ENCODE measurements around the gene USP21.

The USP21 gene

DNA sequence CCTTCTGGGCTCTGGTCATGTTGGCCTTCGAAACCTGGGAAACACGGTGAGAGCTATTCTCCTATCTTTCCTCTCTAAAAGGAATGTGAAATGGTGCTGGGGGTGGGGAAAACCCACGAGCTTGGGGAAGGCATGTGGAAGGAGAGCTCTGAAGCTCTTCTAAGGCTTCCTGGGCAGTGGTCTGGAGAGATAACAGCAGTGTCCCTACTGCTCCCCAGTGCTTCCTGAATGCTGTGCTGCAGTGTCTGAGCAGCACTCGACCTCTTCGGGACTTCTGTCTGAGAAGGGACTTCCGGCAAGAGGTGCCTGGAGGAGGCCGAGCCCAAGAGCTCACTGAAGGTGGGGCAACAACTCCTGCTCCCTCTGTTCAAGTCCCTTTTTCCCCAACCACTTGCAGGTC lies 2.8 kb downstream of the USP21 start:
- TF ChIP-seq, protein P1, sequence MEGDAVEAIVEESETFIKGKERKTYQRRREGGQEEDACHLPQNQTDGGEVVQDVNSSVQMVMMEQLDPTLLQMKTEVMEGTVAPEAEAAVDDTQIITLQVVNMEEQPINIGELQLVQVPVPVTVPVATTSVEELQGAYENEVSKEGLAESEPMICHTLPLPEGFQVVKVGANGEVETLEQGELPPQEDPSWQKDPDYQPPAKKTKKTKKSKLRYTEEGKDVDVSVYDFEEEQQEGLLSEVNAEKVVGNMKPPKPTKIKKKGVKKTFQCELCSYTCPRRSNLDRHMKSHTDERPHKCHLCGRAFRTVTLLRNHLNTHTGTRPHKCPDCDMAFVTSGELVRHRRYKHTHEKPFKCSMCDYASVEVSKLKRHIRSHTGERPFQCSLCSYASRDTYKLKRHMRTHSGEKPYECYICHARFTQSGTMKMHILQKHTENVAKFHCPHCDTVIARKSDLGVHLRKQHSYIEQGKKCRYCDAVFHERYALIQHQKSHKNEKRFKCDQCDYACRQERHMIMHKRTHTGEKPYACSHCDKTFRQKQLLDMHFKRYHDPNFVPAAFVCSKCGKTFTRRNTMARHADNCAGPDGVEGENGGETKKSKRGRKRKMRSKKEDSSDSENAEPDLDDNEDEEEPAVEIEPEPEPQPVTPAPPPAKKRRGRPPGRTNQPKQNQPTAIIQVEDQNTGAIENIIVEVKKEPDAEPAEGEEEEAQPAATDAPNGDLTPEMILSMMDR (IDR thresholded peaks at IDR 0.05): no peak
- peaks cover 31 to 38% of the 10 kb centered on the region in 2 experiments for H3K4me1 ChIP-seq (ENCODE audit: control insufficient read depth in 1 of 2, insufficient read depth in 1 of 2, low read depth in 1 of 2, low read length in 1 of 2)
- peaks cover 13% of the 10 kb centered on the region for H3K36me3 ChIP-seq
- H3K9me3 ChIP-seq: no peaks in the 10 kb centered on the region
- no peak overlapping the region for H3K27ac ChIP-seq
- no peak overlapping the region for H3K4me3 ChIP-seq (ENCODE audit: low read depth in 1 of 2, low read length in 1 of 2)
- H3K27me3 ChIP-seq: no peaks in the 10 kb centered on the region

DNA sequence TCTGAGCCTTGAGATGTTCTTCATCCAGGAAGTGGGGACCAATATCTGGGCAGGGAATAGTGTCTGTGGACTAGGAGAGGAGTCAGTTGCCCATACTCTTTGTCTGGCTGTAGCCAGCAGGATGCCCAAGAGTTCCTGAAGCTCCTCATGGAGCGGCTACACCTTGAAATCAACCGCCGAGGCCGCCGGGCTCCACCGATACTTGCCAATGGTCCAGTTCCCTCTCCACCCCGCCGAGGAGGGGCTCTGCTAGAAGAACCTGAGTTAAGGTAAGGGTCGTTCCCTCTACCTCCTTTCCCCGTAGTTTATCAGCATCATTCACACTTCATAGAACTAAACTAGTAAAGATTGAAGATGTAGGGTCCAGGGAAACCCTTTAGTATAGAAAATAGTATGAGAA lies 3.5 kb downstream of the USP21 start:
- TF ChIP-seq, protein P1 (IDR thresholded peaks at IDR 0.05): no peak
- H3K4me1 ChIP-seq (ENCODE audit: control insufficient read depth in 1 of 2, insufficient read depth in 1 of 2, low read depth in 1 of 2, low read length in 1 of 2): peaks cover 33 to 42% of the 10 kb centered on the region in 2 experiments
- H3K27me3 ChIP-seq: no peaks in the 10 kb centered on the region
- H3K9me3 ChIP-seq: no peaks in the 10 kb centered on the region
- peaks cover 13% of the 10 kb centered on the region for H3K36me3 ChIP-seq
- no peak overlapping the region for H3K27ac ChIP-seq
- H3K4me3 ChIP-seq (ENCODE audit: low read depth in 1 of 2, low read length in 1 of 2): no peak overlapping the region

DNA sequence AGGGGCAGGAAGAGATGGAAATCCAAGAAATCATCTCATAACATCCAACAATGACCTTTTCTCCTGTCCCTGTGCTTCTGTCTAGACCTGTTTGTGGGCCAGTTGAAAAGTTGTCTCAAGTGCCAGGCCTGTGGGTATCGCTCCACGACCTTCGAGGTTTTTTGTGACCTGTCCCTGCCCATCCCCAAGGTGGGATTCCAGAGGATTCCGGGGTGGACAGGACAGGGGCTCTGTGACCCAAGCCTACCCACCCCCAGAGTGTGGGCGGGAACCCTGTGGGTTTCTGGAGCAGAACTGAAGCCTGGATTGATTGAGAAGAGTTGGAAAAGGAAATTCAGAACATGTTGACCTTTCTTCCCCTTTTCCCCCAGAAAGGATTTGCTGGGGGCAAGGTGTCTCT lies 4.5 kb downstream of the USP21 start:
- Histone ChIP-seq H3K36me3 (peaks cover 13% of the 10 kb centered on the region), H3K27me3 (no peaks in the 10 kb centered on the region), H3K4me3 (ENCODE audit: low read depth in 1 of 2, low read length in 1 of 2) (no peak overlapping the region), H3K9me3 (no peaks in the 10 kb centered on the region), H3K27ac (no peak overlapping the region), H3K4me1 (ENCODE audit: control insufficient read depth in 1 of 2, insufficient read depth in 1 of 2, low read depth in 1 of 2, low read length in 1 of 2) (peaks cover 30 to 39% of the 10 kb centered on the region in 2 experiments)
- TF ChIP-seq, protein P1 (IDR thresholded peaks at IDR 0.05): no peak

DNA sequence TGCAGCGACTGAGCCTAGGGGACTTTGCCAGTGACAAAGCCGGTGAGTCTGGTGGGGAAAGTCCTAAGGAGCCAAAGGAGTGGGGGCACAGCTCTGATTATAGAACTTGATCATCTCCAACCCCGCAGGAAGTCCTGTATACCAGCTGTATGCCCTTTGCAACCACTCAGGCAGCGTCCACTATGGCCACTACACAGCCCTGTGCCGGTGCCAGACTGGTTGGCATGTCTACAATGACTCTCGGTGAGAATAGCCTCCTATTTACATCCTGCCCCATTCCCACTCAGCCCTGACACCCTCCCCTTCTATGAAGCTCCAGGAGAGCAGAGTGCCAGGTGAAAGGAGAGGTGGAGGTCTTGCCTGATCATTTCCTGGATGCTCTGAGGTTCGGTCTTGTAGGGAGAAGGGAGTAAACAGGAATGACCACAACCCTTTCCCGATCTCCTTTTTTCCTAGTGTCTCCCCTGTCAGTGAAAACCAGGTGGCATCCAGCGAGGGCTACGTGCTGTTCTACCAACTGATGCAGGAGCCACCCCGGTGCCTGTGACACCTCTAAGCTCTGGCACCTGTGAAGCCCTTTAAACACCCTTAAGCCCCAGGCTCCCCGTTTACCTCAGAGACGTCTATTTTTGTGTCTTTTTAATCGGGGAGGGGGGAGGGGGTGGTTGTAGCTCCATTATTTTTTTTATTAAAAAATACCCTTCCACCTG lies 5.8 kb downstream of the USP21 start:
- Histone ChIP-seq H3K9me3 (no peaks in the 10 kb centered on the region), H3K4me1 (ENCODE audit: control insufficient read depth in 1 of 2, insufficient read depth in 1 of 2, low read depth in 1 of 2, low read length in 1 of 2) (peaks cover 23 to 31% of the 10 kb centered on the region in 2 experiments), H3K27me3 (no peaks in the 10 kb centered on the region), H3K4me3 (ENCODE audit: low read depth in 1 of 2, low read length in 1 of 2) (peak overlapping the region; percentile 75 to 84), H3K27ac (peak overlapping the region; percentile 94), H3K36me3 (peaks cover 19% of the 10 kb centered on the region)
- TF ChIP-seq, protein P1 (IDR thresholded peaks at IDR 0.05): no peak

DNA sequence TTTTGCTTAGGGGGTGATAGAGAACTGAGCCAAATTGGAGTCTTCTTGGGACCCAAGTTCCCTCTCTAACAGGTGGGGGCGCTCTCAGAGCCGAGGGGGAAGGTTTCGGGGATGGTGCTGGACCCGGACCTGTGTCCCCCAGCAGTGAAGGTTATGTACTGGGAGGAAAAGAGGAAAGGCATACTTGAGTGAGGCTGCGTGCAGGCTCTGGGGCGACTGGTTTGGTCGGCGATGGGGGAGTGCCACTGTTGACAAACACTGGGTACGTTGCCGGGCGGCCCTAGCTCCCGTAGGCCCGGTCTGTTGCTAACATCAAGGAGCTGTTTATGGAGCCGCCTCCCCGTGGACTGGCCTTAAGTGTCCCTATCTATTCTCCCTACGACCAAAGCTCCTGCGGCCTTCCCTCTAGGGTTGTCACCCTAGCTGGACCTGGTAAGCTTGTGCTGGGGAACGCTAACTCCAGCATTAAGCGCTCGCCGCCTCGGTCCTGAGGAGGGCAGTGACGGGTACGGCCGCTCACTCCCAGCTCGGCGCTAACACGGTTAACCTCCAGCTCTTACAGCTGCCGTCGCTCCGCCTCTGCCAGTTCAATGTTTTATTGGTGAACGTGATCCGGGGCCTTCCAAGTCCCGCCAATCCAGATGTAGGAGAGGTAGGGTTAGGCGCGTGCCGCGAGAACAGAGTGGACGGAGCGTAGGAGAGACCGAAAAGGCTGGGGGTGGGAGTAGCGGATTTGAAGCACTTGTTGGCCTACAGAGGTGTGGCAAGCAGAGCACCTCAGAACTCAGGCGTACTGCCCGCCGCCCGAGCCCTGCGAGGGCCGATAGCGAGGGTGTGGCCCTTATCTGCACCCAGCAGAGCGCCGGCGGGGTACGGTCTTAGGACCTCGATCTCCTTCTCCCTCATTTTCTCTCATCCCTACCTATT lies 6.7 kb downstream of the USP21 start, which contains the start of gene PPOX:
PPOX (plus strand) TSS at position 685 of the 927 bp plus-strand sequence. CDS start 422 bp downstream, outside the sequence.
- Histone ChIP-seq H3K36me3 (peaks cover 28% of the 10 kb centered on the region), H3K27ac (peak within 1 kb of the TSS; percentile 94), H3K9me3 (no peaks in the 10 kb centered on the region), H3K27me3 (no peaks in the 10 kb centered on the region), H3K4me1 (ENCODE audit: control insufficient read depth in 1 of 2, insufficient read depth in 1 of 2, low read depth in 1 of 2, low read length in 1 of 2) (peaks cover 21 to 27% of the 10 kb centered on the region in 2 experiments), H3K4me3 (ENCODE audit: low read depth in 1 of 2, low read length in 1 of 2) (peak within 1 kb of the TSS; percentile 75 to 84)
- TF ChIP-seq, protein P1 (IDR thresholded peaks at IDR 0.05): peak; percentile 59
